ENCODE results near the gene MRFAP1. TPM values are rescaled to one million over a fixed set of nuclear protein-coding genes. Genes with fewer than 3 reads are reported as not detected.
"Not testable (repeated sequence)": the region's sequence is repeated elsewhere in the genome, so short reads cannot be mapped to it uniquely, and the experiment has no call there.

The MRFAP1 gene
- polyA plus RNA-seq, 3 donors: 476 to 485 (median 482) TPM

DNA sequence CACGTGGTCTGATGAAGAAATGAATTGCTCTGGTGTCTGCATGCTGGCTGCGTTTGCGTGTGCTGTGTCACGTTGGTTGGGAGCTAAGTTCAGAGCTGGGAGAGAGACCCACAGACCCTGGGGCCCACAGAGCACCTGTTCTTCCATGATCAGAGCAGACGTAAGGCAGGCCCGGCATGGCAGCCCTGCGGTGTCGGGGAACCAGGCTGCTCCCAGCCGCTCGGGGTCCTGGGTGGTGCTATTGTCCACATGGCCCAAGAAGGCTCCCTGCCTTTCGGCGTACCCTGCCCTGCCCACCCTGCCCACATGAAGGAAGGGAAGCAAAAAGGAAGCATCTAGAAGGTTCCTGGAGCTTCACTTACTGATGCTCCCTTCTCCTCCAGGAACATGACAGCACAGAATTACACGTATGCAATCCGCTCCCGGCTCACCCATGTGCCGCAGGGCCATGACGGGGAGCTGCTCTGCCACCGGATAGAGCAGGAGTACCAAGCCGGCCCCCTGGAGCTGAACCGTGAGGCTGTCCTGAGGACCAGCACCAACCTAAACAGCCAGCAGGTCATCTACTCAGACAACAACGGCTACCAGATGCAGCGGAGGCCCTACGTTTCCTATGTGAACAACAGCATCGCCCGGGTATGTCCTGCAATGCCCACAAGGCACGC lies 30.9 kb upstream of the MRFAP1 start:
- DNase-seq (ENCODE audit: low read depth in 3 of 3, low spot score in 2 of 3): no peak

DNA sequence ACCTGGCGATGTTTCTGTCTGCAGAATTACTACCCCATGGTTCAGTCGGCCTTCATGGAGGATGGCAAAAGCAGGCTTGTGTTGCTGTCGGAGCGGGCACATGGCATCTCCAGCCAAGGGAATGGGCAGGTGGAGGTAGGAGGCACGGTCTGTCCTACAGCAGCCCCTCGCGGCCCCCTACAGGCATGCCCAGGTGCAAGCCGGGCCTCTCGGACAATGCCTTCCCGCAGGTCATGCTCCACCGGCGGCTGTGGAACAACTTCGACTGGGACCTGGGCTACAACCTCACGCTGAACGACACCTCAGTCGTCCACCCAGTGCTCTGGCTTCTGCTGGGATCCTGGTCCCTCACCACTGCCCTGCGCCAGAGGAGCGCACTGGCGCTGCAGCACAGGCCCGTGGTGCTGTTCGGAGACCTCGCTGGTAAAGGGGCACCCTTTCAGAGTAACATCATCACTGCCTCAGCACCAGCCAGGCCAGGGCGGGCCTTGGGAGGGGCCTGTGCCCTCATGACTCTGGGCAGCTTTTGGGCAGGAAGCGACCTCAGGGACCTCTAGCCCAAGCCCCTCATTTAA lies 29.5 kb upstream of the MRFAP1 start:
- DNase-seq (ENCODE audit: low read depth in 3 of 3, low spot score in 2 of 3): no peak

DNA sequence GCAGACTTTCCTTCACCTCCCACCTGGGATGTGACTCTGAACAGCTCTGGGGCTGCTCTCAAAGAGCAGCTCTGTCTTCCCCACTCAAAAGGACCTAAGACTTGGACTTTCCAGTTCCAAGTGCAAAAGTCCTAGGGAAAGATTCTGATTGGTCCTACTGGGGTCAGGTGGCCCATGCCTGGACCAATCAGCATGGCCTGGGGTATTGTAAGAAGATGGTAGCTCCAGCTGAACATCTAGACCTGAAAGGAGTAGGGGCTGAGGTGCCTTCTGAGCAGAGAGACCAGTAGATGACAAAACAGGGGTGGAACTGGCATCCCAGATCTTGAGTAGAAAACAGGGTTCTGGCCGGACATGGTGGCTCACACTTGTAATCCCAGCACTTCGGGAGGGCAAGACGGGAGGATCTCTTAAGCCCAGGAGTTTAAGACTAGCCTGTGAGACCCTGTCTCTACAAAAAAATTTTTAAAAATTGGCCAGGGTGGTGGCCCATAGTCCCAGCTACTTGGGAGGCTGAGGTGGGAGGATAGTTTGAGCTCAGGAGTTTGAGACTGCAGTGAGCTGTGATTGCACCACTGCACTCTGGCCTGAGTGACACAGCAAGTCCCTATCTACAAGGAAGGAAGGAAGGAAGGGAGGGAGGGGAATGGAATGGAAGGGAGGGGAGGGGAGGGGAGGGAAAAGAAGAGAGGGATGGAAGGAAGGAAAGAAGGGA lies 27.4 kb upstream of the MRFAP1 start:
- DNase-seq (ENCODE audit: low read depth in 3 of 3, low spot score in 2 of 3): no peak

DNA sequence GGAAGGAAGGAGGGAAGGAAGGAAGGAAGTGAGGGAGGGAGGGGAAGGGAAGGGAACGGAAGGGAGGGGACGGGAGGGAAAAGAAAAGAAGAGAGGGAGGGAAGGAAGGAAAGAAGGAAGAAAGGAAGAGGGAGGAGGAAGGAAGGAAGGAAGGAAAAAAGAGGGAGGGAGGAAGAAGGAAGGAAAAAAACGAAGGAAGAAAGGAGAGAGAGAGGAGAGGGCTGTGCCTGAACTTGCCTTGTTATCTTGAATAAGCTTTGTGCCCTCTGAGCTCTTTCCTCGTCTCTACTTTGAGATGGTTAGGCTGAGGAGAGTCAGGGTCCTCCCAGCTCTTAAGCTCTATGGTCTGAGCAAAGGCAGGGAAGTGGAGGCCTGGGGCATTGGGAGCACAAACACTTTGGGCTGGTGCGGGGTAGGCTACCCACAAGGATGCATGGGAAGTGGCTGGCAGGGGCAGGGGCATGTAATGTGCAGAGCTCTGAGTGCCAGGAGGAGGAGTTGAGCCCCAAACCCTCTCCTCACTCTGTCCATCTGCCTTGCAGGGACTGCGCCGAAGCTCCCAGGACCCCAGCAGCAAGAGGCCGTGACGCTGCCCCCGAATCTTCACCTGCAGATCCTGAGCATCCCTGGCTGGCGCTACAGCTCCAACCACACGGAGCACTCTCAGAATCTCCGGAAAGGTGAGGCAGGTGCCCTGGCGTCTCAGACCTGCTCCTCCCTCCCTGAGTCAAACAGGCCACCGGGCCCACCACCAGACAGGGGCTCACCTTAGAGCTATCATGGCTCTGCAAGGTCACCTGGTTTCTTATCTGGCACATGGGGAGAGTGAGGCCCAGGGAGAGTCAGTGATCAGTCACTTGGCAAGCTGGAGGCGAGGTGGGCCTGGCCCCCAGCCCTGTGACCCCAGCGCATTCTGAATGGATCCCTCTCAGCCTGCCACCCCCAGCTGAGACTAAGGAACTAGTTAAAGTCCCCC lies 26.5 kb upstream of the MRFAP1 start:
- DNase-seq (ENCODE audit: low read depth in 3 of 3, low spot score in 2 of 3): no peak

DNA sequence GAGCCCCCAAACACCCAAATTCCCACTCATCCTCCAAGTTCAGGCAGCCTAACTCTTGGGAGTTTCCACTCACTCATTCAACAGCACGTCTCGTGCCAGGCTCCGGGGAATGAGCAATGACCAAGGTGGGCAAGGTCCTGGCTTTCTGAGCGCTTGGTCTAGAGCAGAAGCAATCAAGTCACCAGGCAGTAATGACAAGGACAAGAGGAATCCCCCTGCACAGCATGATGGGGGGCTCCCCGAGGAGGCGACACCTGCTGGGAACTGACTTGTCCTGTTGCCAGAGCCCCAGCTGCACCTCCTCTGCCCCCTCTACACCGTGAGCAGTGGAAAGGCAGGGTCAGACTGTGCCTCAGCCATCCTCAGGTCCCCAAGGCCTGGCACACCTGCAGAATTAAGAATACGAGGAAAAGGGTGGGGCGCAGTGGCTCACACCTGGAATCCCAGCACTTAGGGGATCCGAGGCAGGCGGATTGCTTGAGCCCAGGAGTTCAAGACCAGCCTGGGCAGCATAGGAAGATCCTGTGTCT lies 25.7 kb upstream of the MRFAP1 start:
- DNase-seq (ENCODE audit: low read depth in 3 of 3, low spot score in 2 of 3): no peak

DNA sequence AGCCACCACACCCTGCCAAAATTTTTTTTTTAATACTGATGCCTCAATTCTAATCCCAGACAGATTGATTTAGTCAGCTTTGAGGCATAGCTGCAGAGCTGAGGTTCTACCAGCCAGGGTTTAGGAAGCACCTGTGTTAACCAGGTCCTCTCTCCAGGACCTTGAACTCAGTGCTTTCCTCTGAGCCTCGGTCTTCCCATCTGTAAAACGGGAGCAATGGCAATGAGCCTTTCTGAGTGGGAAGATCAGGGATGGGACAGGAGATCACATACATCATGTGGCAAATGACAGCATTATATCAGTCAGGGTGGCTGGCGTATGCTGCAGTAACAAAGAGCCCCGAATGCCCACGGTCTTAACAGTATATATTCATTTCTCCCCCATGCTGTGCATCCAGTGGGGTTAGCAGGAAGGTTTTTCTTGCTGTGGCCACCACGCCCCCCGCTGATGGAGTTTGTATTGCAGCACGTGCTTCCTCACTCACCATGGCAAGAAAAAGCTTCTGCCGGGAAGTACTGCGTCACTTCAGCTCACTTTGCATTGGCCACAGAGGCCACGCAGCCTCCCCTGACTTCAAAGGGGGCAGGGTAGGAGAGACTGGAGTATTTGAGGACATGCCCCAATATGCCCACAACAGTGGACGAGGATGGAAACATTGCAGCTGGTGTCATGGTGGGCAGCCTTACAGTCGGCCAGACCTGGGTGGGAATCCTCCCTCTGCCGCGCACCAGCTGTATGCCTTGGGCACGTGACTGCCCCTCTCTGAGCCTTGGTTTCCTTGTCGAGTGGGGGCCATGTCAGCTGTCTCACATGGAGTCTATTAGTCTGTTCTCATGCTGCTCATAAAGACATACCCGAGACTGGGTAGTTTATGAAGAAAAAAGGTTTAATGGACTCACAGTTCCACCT lies 24.1 kb upstream of the MRFAP1 start:
- DNase-seq (ENCODE audit: low read depth in 3 of 3, low spot score in 2 of 3): no peak

DNA sequence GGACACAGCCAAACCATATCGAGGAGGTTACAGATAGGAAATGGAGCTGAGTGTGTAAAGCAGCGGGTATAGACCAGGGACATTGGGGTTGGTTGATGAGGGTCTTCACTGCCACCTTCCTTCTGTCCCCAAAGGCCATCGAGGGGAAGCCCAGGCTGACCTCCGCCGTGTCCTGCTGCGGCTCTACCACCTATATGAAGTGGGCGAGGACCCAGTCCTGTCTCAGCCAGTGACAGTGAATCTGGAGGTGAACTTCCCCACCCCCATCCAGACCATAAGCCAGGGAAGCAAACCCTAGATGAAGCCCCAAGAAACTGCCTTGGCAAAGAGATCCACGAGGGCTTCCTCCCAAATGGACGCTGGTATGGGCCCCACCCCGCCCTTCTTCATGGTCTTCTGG lies 23.2 kb upstream of the MRFAP1 start:
- DNase-seq (ENCODE audit: low read depth in 3 of 3, low spot score in 2 of 3): no peak

DNA sequence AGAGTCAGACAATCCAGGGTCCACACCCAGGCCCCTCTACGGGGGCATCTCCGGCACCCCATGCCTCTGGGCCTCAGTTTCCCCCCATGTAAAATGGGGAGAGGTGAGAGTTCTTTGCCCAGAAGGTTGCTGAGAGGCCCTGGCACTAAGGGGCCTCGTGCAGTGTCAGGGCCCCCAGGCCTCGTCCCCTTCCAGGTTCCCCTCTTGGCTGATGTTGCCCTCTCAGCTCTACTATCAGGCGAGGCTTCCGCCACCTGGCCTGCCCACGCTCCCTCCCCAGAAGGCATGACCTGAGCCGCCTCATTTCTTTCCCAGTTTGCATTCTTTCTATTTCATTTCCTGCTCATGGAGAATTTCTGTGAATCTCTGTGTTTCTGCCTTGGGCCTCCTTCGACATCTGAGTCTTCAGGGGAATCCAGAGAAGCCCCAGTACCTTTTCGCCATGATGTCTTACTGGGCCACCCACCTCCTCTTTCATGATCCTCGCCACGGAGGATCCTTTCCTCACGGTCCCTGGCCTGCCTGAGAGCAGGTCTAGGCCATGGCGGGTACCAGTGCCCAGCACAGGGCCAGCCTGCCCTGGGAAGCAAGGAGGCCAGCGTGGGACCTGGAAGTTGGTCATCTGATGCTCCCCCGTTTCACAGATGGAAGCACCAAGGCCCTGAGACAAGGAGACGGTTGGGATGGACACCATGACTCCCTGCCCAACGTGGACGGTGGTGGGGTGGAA lies 21.9 kb upstream of the MRFAP1 start:
- no peak for DNase-seq (ENCODE audit: low read depth in 3 of 3, low spot score in 2 of 3)

DNA sequence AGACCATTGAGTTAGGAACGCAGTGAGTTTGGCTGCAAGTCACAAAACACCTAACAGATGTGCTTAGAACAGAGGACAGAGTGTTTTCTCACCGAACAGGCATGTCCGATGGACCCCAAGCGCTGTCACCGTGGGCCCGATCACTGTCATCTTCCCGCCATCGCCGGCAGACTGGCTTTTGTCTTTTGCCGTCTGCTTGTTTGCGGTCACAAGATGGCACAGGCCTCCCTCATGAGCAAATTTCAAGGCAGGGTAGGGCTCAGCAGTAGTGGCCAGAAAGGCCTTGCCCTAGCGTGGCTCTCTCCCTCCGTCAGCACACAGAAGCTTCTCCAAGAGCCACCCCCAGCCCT lies 21.4 kb upstream of the MRFAP1 start:
- no peak for DNase-seq (ENCODE audit: low read depth in 3 of 3, low spot score in 2 of 3)

DNA sequence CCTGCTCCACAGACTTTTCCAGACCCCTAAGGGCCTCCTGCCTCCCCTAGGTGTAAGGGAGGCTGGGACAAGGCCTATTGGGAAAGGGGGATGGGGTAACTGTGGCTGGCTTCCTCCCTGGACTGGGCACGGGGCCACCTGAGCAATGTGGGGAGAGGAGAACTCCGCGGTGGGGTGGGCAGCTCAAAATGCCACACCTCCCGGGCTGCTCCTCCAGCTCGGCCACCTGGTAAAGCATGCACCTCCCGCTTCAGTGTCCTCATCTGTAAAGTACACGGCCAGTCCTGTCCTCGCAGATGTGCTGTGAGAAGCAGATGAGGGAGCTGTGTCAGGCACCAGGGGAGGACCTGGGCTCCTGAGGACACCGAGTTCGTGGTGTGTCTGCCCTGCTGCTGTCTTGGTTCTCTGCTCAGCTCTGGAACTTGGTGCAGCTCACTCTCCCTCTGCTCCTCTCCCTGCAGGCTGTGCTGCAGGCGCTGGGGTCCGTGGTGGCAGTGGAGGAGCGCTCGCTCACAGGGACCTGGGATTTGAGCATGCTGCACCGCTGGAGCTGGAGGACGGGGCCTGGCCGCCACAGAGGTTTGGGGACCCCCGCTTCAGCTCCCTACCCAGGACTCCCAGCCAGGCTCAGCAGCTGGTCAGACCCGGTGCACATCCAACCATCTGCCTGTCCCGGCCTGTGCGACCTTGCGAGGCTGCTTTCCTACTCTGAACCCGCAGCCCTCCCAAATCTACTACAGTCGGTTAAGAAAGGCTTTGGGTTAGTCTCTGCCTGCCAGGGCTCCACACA lies 20.8 kb upstream of the MRFAP1 start:
- DNase-seq (ENCODE audit: low read depth in 3 of 3, low spot score in 2 of 3): no peak

DNA sequence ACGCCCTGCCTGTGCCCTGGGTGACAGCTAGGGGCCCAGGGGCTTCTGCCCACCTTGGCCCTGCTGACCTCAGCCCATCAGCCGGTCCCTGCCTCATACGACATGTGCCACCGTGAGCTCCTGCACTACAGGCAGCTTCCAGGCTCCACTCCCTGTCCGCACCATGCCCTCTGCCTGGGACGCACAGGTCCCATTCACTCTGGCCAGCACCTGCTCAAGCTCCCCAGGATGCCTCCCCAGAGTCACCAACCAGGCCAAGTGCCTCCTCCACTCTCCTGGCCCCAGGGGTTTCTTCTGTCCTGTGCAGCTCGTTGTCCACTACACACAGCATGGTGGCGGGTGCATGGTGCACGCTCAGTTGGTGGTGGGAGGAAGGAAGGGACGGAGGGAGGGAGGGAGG lies 20.2 kb upstream of the MRFAP1 start:
- DNase-seq (ENCODE audit: low read depth in 3 of 3, low spot score in 2 of 3): no peak

DNA sequence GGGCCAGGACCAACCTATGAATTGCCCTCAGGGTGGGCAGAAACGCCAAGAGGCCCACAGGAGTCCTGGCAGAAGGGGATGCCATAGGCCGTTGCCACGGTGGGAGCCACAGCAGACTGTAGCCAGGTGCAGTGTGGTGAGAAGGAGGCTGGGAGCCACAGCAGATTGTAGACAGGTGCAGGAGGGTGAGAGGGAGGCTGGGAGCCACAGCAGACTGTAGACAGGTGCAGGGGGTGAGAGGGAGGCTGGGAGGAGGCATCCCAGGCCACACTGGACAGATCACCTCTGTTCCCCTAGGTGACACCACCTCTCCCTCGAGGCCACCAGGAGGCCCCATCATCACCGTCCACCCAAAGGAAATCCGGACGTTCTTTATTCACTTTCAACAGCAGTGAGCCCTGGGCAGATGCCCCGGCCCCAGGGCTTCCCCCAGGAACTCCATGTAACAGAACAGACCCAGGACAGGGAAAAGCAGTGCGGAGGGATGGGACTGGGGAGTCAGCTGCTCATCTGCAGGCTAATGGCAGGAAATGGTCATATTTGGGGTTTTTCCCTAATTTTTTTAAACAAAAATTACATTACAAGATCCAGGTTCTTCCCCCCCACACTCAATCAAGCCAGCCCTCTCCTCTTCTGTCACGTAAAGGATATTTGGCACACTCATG lies 19.5 kb upstream of the MRFAP1 start:
- no peak for DNase-seq (ENCODE audit: low read depth in 3 of 3, low spot score in 2 of 3)

DNA sequence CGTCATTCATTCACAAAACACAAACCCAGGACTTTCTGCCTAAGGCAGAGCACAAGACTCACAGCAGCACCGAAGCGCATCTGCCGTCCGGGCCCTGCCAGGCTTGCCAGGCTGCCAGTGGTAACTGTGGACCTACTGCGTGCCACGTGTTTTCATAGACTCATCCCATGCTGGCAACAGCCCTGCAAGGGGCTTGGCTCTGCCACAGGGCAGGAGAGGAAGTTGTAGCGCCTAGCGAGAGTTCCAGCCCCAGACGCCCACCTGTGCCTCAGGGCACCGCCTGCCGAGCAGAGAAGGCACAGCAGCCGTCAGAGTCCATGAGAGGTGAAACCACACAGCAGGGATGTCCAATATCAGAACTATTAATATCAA lies 18.9 kb upstream of the MRFAP1 start:
- no peak for DNase-seq (ENCODE audit: low read depth in 3 of 3, low spot score in 2 of 3)

DNA sequence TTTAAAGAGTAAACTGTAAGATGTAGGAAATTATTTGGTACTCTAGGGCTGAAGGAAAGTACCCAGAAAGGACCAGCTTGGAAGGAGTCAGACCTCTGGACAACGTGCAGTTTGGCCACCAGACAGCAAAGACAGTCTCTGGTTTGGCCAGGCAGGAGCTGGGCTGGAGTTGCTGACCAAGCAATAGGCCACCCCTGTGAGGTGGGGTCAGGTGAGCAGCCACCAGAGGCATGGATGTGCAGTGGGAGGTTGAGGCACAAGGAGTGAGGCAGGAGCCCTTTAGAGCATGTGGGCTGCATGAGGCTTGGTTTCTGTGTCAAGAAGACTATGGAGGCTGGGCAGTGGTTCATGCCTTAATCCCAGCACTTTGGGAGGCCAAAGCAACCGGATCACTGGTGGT lies 17.7 kb upstream of the MRFAP1 start:
- DNase-seq (ENCODE audit: low read depth in 3 of 3, low spot score in 2 of 3): no peak

DNA sequence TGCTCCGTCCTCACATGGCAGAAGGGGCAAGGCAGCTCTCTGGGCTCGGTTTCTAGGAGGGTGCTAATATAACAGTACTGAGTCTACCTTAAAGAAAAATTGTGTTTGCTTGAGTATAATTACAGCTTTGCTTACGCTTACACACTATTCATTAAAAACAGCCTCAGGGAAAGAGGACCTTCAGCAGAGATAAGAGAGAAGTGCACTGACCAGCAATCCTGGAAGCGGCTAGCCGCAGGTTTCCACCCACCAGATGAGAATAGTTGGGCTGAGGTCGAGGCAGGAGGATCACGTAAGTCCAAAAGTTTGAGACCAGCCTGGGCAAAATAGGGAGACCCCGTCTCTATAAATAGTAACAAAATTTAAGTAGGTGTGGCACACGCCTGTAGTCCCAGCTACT lies 15.2 kb upstream of the MRFAP1 start:
- no peak for DNase-seq (ENCODE audit: low read depth in 3 of 3, low spot score in 2 of 3)

DNA sequence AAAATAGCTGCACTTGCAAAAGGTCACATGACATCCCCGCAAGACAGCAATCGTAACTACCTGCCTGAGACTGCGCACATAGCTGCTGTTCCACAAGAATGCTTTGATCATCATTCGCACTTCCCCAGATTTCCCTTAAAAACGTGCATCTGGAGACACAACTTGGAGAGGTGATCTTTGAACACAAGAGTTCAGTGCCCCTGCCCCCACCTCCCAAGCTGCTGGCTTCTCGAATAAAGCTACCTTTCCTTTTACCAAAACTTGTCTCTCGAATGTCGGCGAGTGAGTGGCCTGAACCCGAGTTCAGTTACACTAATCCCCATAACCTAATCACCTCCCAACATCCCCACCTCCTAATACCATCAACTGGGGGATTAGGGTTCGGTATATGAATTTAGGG lies 14.4 kb upstream of the MRFAP1 start:
- DNase-seq (ENCODE audit: low read depth in 3 of 3, low spot score in 2 of 3): no peak

DNA sequence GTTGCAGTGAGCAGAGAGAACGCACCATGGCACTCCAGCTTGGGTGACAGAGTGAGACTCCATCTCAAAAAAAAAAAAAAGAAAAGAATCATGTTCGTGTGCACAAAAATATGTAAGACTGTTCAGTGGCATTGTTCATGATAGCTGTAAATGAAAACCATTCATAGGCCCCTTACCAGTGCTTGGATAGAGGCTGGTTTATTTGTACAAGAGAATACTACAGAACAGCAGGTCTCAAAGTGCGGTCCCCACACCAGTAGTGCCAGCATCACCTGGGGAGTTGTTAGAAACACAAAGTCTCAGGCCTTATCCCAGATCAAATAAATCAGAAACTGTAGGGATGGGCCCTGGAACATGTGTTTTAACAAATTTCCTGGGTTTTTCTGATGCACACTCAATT lies 12.7 kb upstream of the MRFAP1 start:
- DNase-seq (ENCODE audit: low read depth in 3 of 3, low spot score in 2 of 3): no peak

DNA sequence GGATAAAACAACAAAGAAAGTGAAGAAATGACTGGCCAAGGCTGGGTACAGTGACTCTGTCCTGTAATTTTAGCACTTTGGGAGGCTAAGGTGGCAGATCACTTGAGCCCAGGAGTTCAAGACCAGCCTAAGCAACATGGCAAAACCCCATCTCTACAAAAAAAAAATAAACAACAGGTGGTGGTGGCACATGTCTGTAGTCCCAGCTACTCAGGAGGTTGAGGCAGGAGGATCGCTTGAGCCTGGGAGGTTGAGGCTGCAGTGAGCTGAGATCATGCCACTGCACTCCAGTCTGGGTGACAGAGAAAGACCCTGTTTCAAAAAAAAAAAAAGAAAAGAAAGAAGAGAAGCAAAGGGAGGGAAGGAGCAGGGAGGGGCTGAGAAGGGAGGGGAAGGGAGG lies 12.0 kb upstream of the MRFAP1 start:
- not testable (repeated sequence) for DNase-seq (ENCODE audit: low read depth in 3 of 3, low spot score in 2 of 3)
